Activated B cell treated with CpG ODN at 0.5 μM for 24 hours (primary cell): ENCODE data around the gene DNASE1L3. TPM values are rescaled to one million over a fixed set of nuclear protein-coding genes. Genes with fewer than 3 reads are reported as not detected.

Experiments used
- ATAC-seq: fragments of 200-7000 bp; cut with Tn5 transposase; one replicate; pipeline ENCODE4 v1.10.0; 2021; ENCODE audit warnings: low read depth, mild to moderate bottlenecking, moderate library complexity
- CTCF ChIA-PET: fragments of 350-600 bp; sonication (Branson Sonifier 250); formaldehyde crosslinking; loops from one replicate; lab custom pipeline; 2021; ENCODE audit warnings: antibody characterized with exemption; lab: Charles Lee
- POLR2A ChIA-PET: fragments of 350-600 bp; sonication (Branson Sonifier 250); formaldehyde crosslinking; loops from one replicate; lab custom pipeline; 2021; ENCODE audit warnings: antibody characterized with exemption; lab: Charles Lee
- DNase-seq: peaks from one replicate; pipeline ENCODE4 v3.0.0; 2022
- H3K27ac Mint-ChIP-seq: one replicate; pipeline ENCODE4 v1.8.0; 2020; ENCODE audit warnings: mixed read lengths
- H3K27me3 Mint-ChIP-seq: one replicate; pipeline ENCODE4 v1.8.0; 2021; ENCODE audit warnings: mixed read lengths
- H3K36me3 Mint-ChIP-seq: one replicate; pipeline ENCODE4 v1.8.0; 2021; ENCODE audit warnings: low read depth, mixed read lengths
- H3K4me1 Mint-ChIP-seq: one replicate; pipeline ENCODE4 v1.8.0; 2021; ENCODE audit warnings: mixed read lengths
- H3K4me3 Mint-ChIP-seq: one replicate; pipeline ENCODE4 v1.8.0; 2020; ENCODE audit warnings: mild to moderate bottlenecking, mixed read lengths
- H3K9me3 Mint-ChIP-seq: one replicate; pipeline ENCODE4 v1.8.0; 2020; ENCODE audit warnings: mixed read lengths
- intact Hi-C: fragments of 100-400 bp; cut with micrococcal nuclease; formaldehyde crosslinking; loops from one replicate; pipeline ENCODE4 v1.15.1; 2024
- total RNA-seq: library from RNA; stranded (reverse); gene quantifications from 2 replicates; pipeline ENCODE4 v1.2.3, GENCODE V29; 2022
- TF ChIP-seq, protein P1 (sequence below): fragments of 200-600 bp; IDR thresholded peaks from one replicate; pipeline ENCODE4 v1.8.0; 2022; ENCODE audit warnings: antibody characterized with exemption, mild to moderate bottlenecking

DNASE1L3 gene
- total RNA-seq, 1 donor from 2014 or later = 8.1 TPM

DNA sequence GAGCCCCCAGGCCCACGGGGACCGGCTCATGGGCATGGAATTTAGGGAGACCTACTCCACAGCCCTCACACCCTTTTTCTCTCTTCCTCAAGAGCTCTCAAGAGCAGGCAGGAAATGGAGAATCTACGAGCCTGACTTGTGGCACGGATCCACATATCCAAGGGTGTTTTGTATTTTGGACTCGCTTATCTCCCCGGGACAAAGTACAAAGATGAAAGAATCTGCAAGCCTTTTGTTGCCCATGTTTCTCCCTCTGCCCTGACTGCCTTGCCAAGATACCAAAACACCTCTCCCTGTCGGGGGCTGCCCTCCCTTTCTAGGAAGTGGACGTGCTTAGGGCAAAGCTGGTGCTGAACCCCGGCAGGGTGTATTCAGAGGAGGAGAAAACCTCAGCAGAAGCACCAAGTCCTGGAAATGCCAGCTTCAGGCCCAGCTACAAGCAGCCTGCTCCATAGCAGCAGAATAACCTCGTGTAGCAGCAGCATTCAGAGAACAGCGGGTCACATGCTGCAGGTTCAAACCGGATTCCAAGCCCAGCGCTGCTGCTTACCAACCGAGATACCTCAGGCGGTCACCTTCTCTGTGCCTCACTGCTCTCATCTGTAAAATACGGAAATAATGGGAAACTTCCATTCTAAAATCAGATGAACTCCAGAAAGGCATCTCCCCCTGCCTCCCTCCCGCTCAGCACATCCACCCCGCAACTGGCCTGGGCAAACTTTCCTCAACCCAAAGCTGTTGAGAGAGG is 35.2 kb downstream of the DNASE1L3 start:
- TF ChIP-seq, protein P1, sequence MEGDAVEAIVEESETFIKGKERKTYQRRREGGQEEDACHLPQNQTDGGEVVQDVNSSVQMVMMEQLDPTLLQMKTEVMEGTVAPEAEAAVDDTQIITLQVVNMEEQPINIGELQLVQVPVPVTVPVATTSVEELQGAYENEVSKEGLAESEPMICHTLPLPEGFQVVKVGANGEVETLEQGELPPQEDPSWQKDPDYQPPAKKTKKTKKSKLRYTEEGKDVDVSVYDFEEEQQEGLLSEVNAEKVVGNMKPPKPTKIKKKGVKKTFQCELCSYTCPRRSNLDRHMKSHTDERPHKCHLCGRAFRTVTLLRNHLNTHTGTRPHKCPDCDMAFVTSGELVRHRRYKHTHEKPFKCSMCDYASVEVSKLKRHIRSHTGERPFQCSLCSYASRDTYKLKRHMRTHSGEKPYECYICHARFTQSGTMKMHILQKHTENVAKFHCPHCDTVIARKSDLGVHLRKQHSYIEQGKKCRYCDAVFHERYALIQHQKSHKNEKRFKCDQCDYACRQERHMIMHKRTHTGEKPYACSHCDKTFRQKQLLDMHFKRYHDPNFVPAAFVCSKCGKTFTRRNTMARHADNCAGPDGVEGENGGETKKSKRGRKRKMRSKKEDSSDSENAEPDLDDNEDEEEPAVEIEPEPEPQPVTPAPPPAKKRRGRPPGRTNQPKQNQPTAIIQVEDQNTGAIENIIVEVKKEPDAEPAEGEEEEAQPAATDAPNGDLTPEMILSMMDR = no peak
- H3K27me3 Mint-ChIP-seq = no peaks in the 10 kb centered on the region
- no peak overlapping the region for H3K27ac Mint-ChIP-seq
- no peak overlapping the region for H3K4me3 Mint-ChIP-seq
- CTCF ChIA-PET = interaction anchor here (1.2 to 4.1 kb wide), 2 partner anchors 9 to 101 kb away, joined by 3 to 23 read pairs; no protein-coding TSS in a partner anchor
- POLR2A ChIA-PET = no interaction called here
- H3K36me3 Mint-ChIP-seq = peaks cover 5% of the 10 kb centered on the region
- no peak for ATAC-seq
- peaks cover 15% of the 10 kb centered on the region for H3K4me1 Mint-ChIP-seq
- DNase-seq = no peak
- intact Hi-C loops = loop anchor here (2.0 to 10.0 kb wide), 5 partner anchors 213 to 1001 kb away; no protein-coding TSS in a partner anchor
- no peaks in the 10 kb centered on the region for H3K9me3 Mint-ChIP-seq

DNA sequence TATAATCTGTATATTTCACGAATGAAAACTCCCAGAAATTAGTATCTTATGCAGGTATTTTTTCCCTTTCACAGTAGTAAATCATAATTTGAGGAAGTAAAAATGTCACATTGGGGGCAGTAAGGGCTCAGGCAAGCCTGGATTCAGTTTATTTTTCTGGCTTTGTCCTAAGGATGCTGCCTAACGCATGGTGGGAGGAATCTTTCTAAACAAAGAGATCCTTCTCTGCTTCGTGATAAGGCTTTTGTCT is 35.7 kb downstream of the DNASE1L3 start:
- H3K36me3 Mint-ChIP-seq = peaks cover 7% of the 10 kb centered on the region
- intact Hi-C loops = loop anchor here (5.0 to 10.0 kb wide), 3 partner anchors 213 to 1000 kb away; no protein-coding TSS in a partner anchor
- POLR2A ChIA-PET = no interaction called here

GRCh38 chr3:58173669-58174398 is 36.9 kb downstream of the DNASE1L3 start:
- no peak overlapping the region for H3K4me3 Mint-ChIP-seq
- no peaks in the 10 kb centered on the region for H3K9me3 Mint-ChIP-seq
- peaks cover 12% of the 10 kb centered on the region for H3K4me1 Mint-ChIP-seq
- POLR2A ChIA-PET = no interaction called here
- TF ChIP-seq, protein P1 = no peak
- intact Hi-C loops = loop anchor here (5.0 to 10.0 kb wide), 3 partner anchors 309 to 999 kb away; no protein-coding TSS in a partner anchor
- peaks cover 10% of the 10 kb centered on the region for H3K36me3 Mint-ChIP-seq
- no peak for ATAC-seq
- no peaks in the 10 kb centered on the region for H3K27me3 Mint-ChIP-seq
- DNase-seq = no peak
- CTCF ChIA-PET = interaction anchor here (1.1 kb wide), 1 partner anchor 166 kb away, joined by 6 read pairs; the partner anchor contains the start of gene FLNB
- no peak overlapping the region for H3K27ac Mint-ChIP-seq

More for the DNA sequence above, 35.7 kb downstream of the DNASE1L3 start:
- Mint-ChIP-seq H3K9me3 (no peaks in the 10 kb centered on the region), H3K27ac (no peak overlapping the region), H3K4me1 (peaks cover 15% of the 10 kb centered on the region), H3K27me3 (no peaks in the 10 kb centered on the region), H3K4me3 (no peak overlapping the region)
- CTCF ChIA-PET = interaction anchor here (1.2 to 4.1 kb wide), 2 partner anchors 8 to 102 kb away, joined by 3 to 23 read pairs; no protein-coding TSS in a partner anchor
- DNase-seq (no peak), ATAC-seq (no peak)
- TF ChIP-seq, protein P1 = no peak

GRCh38 chr3:58173029-58173668 is 37.6 kb downstream of the DNASE1L3 start:
- DNase-seq (no peak), ATAC-seq (no peak)
- Mint-ChIP-seq H3K9me3 (no peaks in the 10 kb centered on the region), H3K4me1 (peaks cover 5% of the 10 kb centered on the region), H3K27ac (no peak overlapping the region), H3K36me3 (peaks cover 12% of the 10 kb centered on the region), H3K27me3 (no peaks in the 10 kb centered on the region), H3K4me3 (no peak overlapping the region)
- ChIA-PET CTCF (interaction anchor here (1.1 kb wide), 1 partner anchor 165 kb away, joined by 6 read pairs; the partner anchor contains the start of gene FLNB), POLR2A (no interaction called here)
- TF ChIP-seq, protein P1 = no peak
- intact Hi-C loops = loop anchor here (5.0 to 10.0 kb wide), 3 partner anchors 308 to 998 kb away; no protein-coding TSS in a partner anchor
